Activated T-cell treated with anti-CD3 and anti-CD28 coated beads for 48 hours (primary cell): ENCODE results near the gene CENATAC.
"Not testable (repeated sequence)": the region's sequence is repeated elsewhere in the genome, so short reads cannot be mapped to it uniquely, and the experiment has no call there.

ENCODE experiments used
- DNase-seq: peaks from one replicate; pipeline ENCODE4 v3.0.0-alpha.2; 2020; ENCODE audit warnings: low read depth

The CENATAC gene

GRCh38 chr11:119026970-119027369 is 29.0 kb downstream of the CENATAC start:
- no peak for DNase-seq

GRCh38 chr11:119027561-119028345 is 29.8 kb downstream of the CENATAC start:
- DNase-seq, result no peak

GRCh38 chr11:119028346-119029068 is 30.6 kb downstream of the CENATAC start:
- DNase-seq, result no peak

- no peak for DNase-seq
These were observed 31.1 kb downstream of the CENATAC start for GRCh38 chr11:119029069-119029339.

GRCh38 chr11:119029340-119030028 is 31.5 kb downstream of the CENATAC start:
- no peak for DNase-seq

- no peak for DNase-seq
These were observed 32.0 kb downstream of the CENATAC start for GRCh38 chr11:119030029-119030328.

GRCh38 chr11:119030329-119031047 is 32.5 kb downstream of the CENATAC start, which contains the start of gene SLC37A4:
Gene SLC37A4 (minus strand): TSS chr11:119030877.
- peak; percentile 99 for DNase-seq

- DNase-seq, result no peak
These were observed 34.0 kb downstream of the CENATAC start for GRCh38 chr11:119031912-119032280.

- DNase-seq, result not testable (repeated sequence)
These were observed 35.5 kb downstream of the CENATAC start for GRCh38 chr11:119033421-119033820.

- DNase-seq, result no peak
These were observed 36.9 kb downstream of the CENATAC start for GRCh38 chr11:119034813-119035212.

GRCh38 chr11:119038884-119039283 is 40.9 kb downstream of the CENATAC start:
- DNase-seq, result no peak

GRCh38 chr11:119039471-119039870 is 41.5 kb downstream of the CENATAC start:
- not testable (repeated sequence) for DNase-seq

- no peak for DNase-seq
These were observed 44.0 kb downstream of the CENATAC start for GRCh38 chr11:119041821-119042514.

GRCh38 chr11:119042927-119043326 is 45.0 kb downstream of the CENATAC start:
- no peak for DNase-seq

- DNase-seq, result no peak
These were observed 46.8 kb downstream of the CENATAC start for GRCh38 chr11:119044708-119045107.

- no peak for DNase-seq
These were observed 48.6 kb downstream of the CENATAC start for GRCh38 chr11:119046489-119046888.

- DNase-seq, result no peak
These were observed 49.3 kb downstream of the CENATAC start for GRCh38 chr11:119047205-119047604.

GRCh38 chr11:119048644-119049043 is 50.7 kb downstream of the CENATAC start:
- no peak for DNase-seq

- DNase-seq, result no peak
These were observed 51.1 kb downstream of the CENATAC start for GRCh38 chr11:119049081-119049480.

GRCh38 chr11:119051440-119052162 is 53.7 kb downstream of the CENATAC start:
- no peak for DNase-seq

GRCh38 chr11:119052163-119052814 is 54.4 kb downstream of the CENATAC start:
- no peak for DNase-seq
